ENCODE data around the gene HPX. TPM values are rescaled to one million over a fixed set of nuclear protein-coding genes. Genes with fewer than 3 reads are reported as not detected.

Gene HPX
- total RNA-seq, 1 experiment from 2014 or later, result 1.2 TPM

- no peaks in the 10 kb centered on the region; the same call in 1 of the 2 replicates for H3K27me3 ChIP-seq (ENCODE audit: insufficient read depth, low read length)
- Mint-ChIP-seq H3K4me1 (peaks cover 35% of the 10 kb centered on the region in 2 experiments), H3K4me3 (no peak overlapping the region), H3K9me3 (no peaks in the 10 kb centered on the region), H3K36me3 (ENCODE audit: insufficient read depth in 1 of 3, low read depth in 3 of 3) (peaks cover 30 to 39% (median 36%) of the 10 kb centered on the region in 3 experiments), H3K27me3 (ENCODE audit: low read depth) (no peaks in the 10 kb centered on the region; the same call in none of the 2 replicates), H3K27ac (no peak overlapping the region)
- DNase-seq, result peak; percentile 55
- no CpG with 5 or more reads among the region's 4 CpGs for WGBS (ENCODE audit: extremely low coverage, insufficient read length, low lambda C conversion rate)
- H3K9me3 ChIP-seq (ENCODE audit: control insufficient read depth, low read depth, low read length), result no peaks in the 10 kb centered on the region
- H3K4me2 ChIP-seq (ENCODE audit: insufficient read depth, insufficient read length, low read length), result no peak overlapping the region
- H2BK120ac ChIP-seq (ENCODE audit: low read depth, low read length, poor library complexity, severe bottlenecking), result no peak overlapping the region
- H2AK5ac ChIP-seq (ENCODE audit: insufficient read length, low read length), result no peak overlapping the region
- H3K79me2 ChIP-seq (ENCODE audit: insufficient read depth, low read length), result peaks cover 10% of the 10 kb centered on the region; the same call in 1 of the 2 replicates
- no peak overlapping the region for H3K27ac ChIP-seq (ENCODE audit: insufficient read length, low read depth, low read length)
- H2BK12ac ChIP-seq (ENCODE audit: insufficient read length, low read depth, low read length), result no peak overlapping the region
- no peak overlapping the region for H4K5ac ChIP-seq (ENCODE audit: insufficient read length, low read depth, low read length)
- no peak overlapping the region for H3K4ac ChIP-seq (ENCODE audit: low read depth, low read length)
- H3K23me2 ChIP-seq (ENCODE audit: insufficient read length, low read depth, low read length, poor library complexity, severe bottlenecking), result peaks cover 21% of the 10 kb centered on the region
- no peaks in the 10 kb centered on the region for H4K20me1 ChIP-seq (ENCODE audit: control insufficient read depth, insufficient read depth, insufficient read length)
- H3T11ph ChIP-seq (ENCODE audit: low read length), result no peak overlapping the region
- H3K4me1 ChIP-seq (ENCODE audit: insufficient read depth, low read length), result peaks cover 8% of the 10 kb centered on the region; the same call in 1 of the 2 replicates
- H2AFZ ChIP-seq (ENCODE audit: low read length), result no peak overlapping the region
- no peak overlapping the region for H4K8ac ChIP-seq (replicated peaks; ENCODE audit: insufficient read length, low read depth, low read length)
- no peak overlapping the region for H4K91ac ChIP-seq (ENCODE audit: insufficient read length, low read depth, low read length)
- no peak overlapping the region for H3K56ac ChIP-seq (ENCODE audit: insufficient read length, low read depth, low read length)
- no peak overlapping the region for H2BK15ac ChIP-seq (ENCODE audit: low read depth, low read length)
- H3K9ac ChIP-seq (ENCODE audit: extremely low read depth, insufficient read length, low read length), result no peak overlapping the region
- H3K79me1 ChIP-seq (ENCODE audit: insufficient read depth, low read depth, low read length, poor library complexity, severe bottlenecking), result peaks cover 4% of the 10 kb centered on the region
- H3K18ac ChIP-seq (ENCODE audit: insufficient read length, low read depth, low read length), result no peak overlapping the region
- H3K23ac ChIP-seq (ENCODE audit: insufficient read length, low read depth, low read length), result no peak overlapping the region
- TF ChIP-seq, protein P1, sequence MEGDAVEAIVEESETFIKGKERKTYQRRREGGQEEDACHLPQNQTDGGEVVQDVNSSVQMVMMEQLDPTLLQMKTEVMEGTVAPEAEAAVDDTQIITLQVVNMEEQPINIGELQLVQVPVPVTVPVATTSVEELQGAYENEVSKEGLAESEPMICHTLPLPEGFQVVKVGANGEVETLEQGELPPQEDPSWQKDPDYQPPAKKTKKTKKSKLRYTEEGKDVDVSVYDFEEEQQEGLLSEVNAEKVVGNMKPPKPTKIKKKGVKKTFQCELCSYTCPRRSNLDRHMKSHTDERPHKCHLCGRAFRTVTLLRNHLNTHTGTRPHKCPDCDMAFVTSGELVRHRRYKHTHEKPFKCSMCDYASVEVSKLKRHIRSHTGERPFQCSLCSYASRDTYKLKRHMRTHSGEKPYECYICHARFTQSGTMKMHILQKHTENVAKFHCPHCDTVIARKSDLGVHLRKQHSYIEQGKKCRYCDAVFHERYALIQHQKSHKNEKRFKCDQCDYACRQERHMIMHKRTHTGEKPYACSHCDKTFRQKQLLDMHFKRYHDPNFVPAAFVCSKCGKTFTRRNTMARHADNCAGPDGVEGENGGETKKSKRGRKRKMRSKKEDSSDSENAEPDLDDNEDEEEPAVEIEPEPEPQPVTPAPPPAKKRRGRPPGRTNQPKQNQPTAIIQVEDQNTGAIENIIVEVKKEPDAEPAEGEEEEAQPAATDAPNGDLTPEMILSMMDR (conservative IDR thresholded peaks at IDR 0.05), result no peak
- no peak overlapping the region for H2BK20ac ChIP-seq (ENCODE audit: low read depth, low read length, poor library complexity, severe bottlenecking)
- H2BK5ac ChIP-seq (ENCODE audit: insufficient read length, low read length), result no peak overlapping the region
- no peak overlapping the region for H3K14ac ChIP-seq (ENCODE audit: insufficient read depth, low read length)
These were observed 35.8 kb upstream of the HPX start for GRCh38 chr11:6476571-6476970.
